ENCODE results near the gene XRCC5. TPM values are rescaled to one million over a fixed set of nuclear protein-coding genes. Genes with fewer than 3 reads are reported as not detected.

Gene XRCC5
- total RNA-seq, 1 experiment from 2014 or later, result 451 TPM

DNA sequence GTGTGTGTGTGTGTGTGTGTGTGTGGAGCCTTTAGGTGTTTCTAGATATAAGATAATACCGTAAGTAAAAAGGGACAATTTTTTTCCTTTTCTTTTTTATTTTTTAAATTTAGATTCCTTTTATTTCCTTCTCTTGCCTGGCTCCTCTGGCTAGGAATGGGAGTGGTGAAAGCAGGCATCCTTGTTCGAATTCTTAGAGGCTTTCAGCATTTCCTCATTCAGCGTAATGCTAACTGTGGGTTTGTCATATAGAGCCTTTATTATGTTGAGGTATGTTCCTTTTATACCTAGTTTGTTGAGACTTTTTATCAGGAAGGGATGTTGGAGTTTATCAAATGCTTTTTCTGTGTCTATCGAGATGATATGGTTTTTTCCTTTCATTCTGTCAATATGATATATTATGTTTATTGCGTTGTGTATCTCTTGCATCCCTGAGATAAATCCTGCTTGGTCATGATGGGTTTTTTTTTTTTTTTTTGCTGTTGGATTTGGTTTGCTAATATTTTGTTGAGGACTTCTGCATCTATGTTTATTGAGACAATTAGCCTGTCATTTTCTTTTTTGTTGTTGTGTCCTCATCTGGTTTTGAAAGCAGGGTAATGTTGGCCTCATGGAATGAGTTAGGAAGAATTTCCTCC, 120.2 kb downstream of the XRCC5 start:
- DNase-seq (ENCODE audit: low read depth), result no peak

GRCh38 chr2:216231867-216232266, 122.7 kb downstream of the XRCC5 start:
- no peak for DNase-seq (ENCODE audit: low read depth)

DNA sequence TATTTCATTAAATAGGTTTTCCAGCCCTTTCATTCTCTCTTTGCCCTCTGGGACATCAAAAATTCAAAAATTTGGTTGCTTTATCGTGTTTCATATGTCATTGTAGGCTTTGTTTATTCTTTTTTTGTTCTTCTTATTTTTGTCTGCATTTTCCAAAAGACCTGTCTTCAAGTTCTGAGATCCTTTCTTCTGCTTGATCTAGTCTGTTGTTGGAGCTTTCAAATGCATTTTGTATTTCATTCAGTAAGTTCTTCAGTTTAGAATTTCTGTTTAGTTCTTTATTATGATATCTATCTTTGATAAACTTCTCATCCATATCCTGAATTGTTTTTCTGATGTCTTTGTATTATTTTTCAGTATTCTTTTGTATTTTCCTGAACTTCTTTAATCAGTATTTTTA, 123.6 kb downstream of the XRCC5 start:
- DNase-seq (ENCODE audit: low read depth), result no peak

GRCh38 chr2:216233281-216233995, 124.3 kb downstream of the XRCC5 start:
- DNase-seq (ENCODE audit: low read depth), result no peak

- DNase-seq (ENCODE audit: low read depth), result no peak
These were observed 125.0 kb downstream of the XRCC5 start for GRCh38 chr2:216234106-216234505.

- no peak for DNase-seq (ENCODE audit: low read depth)
These were observed 126.3 kb downstream of the XRCC5 start for GRCh38 chr2:216235462-216235861.

DNA sequence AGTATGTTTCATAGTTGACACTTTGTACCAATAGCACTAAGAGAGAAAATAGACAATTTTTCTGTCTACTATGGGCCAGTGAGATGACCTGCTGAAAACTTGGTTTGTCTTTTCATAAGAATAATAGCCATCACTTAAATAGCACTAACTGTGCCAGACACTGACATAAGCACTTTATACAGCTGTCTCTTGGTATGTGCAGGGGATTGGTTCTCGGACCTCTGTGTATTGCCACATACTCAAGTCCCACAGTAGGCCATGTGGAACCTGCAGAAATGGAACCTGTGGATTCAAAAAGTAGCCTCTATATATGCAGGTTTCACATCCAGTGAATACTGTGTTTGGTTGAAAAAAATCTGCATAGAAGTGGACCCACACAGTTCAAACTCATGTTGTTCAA, 126.7 kb downstream of the XRCC5 start:
- DNase-seq (ENCODE audit: low read depth), result no peak

DNA sequence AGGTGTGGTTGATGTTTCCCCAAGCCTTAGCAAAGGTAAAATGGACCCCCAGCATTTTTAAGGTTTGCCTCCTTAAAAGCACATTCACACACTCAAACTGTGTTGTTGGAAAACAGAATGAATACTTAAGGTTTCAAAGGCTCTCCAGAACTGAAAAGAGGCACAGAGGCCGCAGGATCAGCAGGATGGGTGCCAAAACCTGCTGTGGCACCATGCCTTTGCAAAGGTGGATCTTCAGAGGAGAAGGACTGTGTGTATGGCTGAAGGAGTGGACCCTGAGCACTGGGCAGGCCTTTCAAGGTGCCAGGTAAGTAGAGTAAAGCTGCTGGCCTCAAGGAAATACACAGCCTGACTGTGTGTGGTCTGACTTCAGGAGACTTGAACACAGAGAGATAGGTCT, 127.3 kb downstream of the XRCC5 start:
- no peak for DNase-seq (ENCODE audit: low read depth)

DNA sequence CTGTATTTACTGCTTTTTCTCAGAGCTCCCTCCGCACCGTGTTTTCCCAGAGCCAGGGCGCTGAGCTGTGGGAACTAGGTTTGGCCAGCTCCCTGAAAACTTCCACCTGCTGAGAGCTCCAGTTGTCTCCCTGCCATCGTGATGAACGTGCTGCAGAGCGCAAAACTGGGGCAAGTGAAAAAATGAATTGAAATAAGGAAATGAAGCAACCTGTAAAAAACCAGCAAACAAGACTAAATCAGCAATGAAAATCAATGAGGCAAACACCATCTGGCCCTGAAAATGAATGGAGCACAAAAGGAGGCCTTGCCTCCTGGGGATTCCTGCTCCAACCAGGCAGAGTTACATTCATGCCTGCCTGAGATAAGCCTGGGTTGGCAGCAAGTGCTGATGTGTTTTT, 133.2 kb downstream of the XRCC5 start:
- no peak for DNase-seq (ENCODE audit: low read depth)

- no peak for DNase-seq (ENCODE audit: low read depth)
These were observed 133.9 kb downstream of the XRCC5 start for GRCh38 chr2:216243026-216243425.

- DNase-seq (ENCODE audit: low read depth), result no peak
These were observed 136.3 kb downstream of the XRCC5 start for GRCh38 chr2:216245391-216245975.

- no peak for DNase-seq (ENCODE audit: low read depth)
These were observed 137.6 kb downstream of the XRCC5 start for GRCh38 chr2:216246766-216247165.

Other genes starting within 250 kb of the XRCC5 start
- 4.6 and 5.7 TPM in 2 replicates for gene MREG, start 95.8 kb upstream of the XRCC5 start, total RNA-seq (2014; rRNA removed; shearing (Covaris generic))
- gene PECR, start 27.5 kb upstream of the XRCC5 start, total RNA-seq (2014; rRNA removed; shearing (Covaris generic)), result 20.2 and 22.6 TPM in 2 replicates
- 2.2 and 2.9 TPM in 2 replicates for gene TMEM169, start 27.4 kb upstream of the XRCC5 start, total RNA-seq (2014; rRNA removed; shearing (Covaris generic))

Data from RPMI7951 (cell line).